Testis (tissue), 2 donors: ENCODE results near the gene CACNA1C.

ENCODE experiments used
- POLR2A ChIP-seq: fragments of 450-650 bp; IDR thresholded peaks from one replicate; pipeline ENCODE4 v1.6.1; 2017; ENCODE audit warnings: antibody characterized with exemption, mild to moderate bottlenecking, moderate library complexity
- TF ChIP-seq, protein P1 (sequence below), 3 experiments: fragments of 450-650 bp in 2 of 3; fragments of 200-600 bp in 1 of 3; sonication (generic) in 1 of 3; IDR thresholded peaks; one replicate each; pipeline ENCODE4 v1.5.1; 2016 to 2019; ENCODE audit warnings: antibody characterized with exemption in 3 of 3, mild to moderate bottlenecking in 2 of 3, moderate library complexity in 1 of 3

DNA sequence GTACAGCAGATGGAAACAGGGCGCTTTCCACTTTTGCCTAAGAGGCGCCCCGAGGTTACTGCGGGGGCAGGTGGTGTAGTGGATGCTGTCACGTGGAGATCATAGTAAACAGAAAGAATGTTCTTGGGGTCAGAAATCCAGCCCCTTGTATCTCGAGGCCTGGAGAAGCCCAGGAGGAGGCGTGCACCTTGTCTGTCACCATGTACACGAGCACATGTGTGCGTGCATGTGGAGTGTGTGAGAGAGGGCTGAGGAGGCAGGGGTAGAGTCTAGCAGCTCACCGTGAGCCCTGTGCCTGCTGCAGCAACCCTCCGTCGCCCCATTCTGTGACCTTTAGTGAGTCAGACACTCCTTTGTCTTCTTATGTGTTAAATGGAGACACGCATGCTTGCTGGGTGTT lies 59.0 kb downstream of the CACNA1C start:
- TF ChIP-seq POLR2A, result no peak
- TF ChIP-seq, protein P1, sequence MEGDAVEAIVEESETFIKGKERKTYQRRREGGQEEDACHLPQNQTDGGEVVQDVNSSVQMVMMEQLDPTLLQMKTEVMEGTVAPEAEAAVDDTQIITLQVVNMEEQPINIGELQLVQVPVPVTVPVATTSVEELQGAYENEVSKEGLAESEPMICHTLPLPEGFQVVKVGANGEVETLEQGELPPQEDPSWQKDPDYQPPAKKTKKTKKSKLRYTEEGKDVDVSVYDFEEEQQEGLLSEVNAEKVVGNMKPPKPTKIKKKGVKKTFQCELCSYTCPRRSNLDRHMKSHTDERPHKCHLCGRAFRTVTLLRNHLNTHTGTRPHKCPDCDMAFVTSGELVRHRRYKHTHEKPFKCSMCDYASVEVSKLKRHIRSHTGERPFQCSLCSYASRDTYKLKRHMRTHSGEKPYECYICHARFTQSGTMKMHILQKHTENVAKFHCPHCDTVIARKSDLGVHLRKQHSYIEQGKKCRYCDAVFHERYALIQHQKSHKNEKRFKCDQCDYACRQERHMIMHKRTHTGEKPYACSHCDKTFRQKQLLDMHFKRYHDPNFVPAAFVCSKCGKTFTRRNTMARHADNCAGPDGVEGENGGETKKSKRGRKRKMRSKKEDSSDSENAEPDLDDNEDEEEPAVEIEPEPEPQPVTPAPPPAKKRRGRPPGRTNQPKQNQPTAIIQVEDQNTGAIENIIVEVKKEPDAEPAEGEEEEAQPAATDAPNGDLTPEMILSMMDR (IDR thresholded peaks at IDR 0.05), result no peak
